ENCODE measurements around the gene TNRC18.
"Not testable (repeated sequence)": the region's sequence is repeated elsewhere in the genome, so short reads cannot be mapped to it uniquely, and the experiment has no call there.

TNRC18 gene

DNA sequence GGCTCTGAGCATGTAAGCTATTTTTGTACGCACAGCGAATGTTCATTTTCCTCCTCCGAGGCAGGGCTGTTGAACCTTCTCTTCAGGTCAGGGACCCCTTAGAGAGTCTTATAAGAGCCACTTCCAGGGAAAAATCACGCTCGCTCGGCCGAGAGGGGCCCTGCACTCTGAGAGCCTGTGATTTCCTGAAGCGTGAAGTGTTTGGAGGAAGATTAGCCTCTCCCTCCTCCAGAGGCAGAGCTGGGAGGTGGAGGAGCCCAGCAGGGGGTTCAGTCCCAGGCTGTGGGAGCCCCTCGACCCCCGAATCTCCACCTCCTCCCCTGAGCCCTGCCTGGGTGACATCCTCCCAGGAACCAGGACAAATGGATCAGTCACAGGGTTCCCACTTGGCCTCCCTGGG is 160.6 kb downstream of the TNRC18 start:
- not testable (repeated sequence) for DNase-seq

DNA sequence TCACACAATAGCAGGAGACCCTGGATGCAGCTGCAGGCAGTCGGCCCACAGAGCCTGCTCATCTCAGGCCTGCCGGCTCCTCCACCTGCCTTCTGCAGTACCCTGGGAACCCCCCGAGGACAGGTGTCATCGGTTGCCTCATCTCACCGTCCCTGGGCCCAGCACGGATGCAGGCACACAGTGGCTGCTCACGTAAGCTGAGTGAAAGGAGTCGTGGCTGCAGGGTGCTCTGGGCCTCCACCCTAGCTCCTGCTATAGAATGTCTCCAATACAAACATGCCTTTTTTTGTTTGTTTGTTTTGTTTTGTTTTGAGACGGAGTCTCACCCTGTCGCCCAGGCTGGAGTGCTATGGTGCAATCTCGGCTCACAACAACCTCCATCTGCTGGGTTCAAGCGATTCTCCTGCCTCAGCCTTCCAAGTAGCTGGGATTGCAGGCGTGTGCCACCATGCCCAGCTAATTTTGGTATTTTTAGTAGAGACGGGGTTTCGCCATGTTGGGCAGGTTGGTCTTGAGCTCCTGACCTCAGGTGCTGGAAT is 163.0 kb downstream of the TNRC18 start:
- DNase-seq = not testable (repeated sequence)

All from HCEC 1CT (cell line).